ENCODE measurements around the gene ZMYM4.
"Not testable (repeated sequence)": the region's sequence is repeated elsewhere in the genome, so short reads cannot be mapped to it uniquely, and the experiment has no call there.

ZMYM4 gene

GRCh38 chr1:35367914-35368313, 99.4 kb downstream of the ZMYM4 start:
- Histone ChIP-seq H3K4me1 (ENCODE audit: insufficient read depth, low read length) (no peaks in the 10 kb centered on the region), H3K36me3 (ENCODE audit: insufficient read depth, low read length) (peaks cover 35% of the 10 kb centered on the region), H3K9me3 (ENCODE audit: low read length) (no peaks in the 10 kb centered on the region)

GRCh38 chr1:35369922-35370671, 101.6 kb downstream of the ZMYM4 start:
- peaks cover 24% of the 10 kb centered on the region for H3K36me3 ChIP-seq (ENCODE audit: insufficient read depth, low read length)
- no peaks in the 10 kb centered on the region for H3K4me1 ChIP-seq (ENCODE audit: insufficient read depth, low read length)
- H3K27me3 ChIP-seq (ENCODE audit: insufficient read depth, low read length) = no peaks in the 10 kb centered on the region
- H2AFZ ChIP-seq (ENCODE audit: low read depth, low read length) = no peak overlapping the region
- H3K9me3 ChIP-seq (ENCODE audit: low read length) = no peaks in the 10 kb centered on the region
- H3K4me3 ChIP-seq (ENCODE audit: low read length) = no peak overlapping the region

More at GRCh38 chr1:35367914-35368313, 99.4 kb downstream of the ZMYM4 start:
- no peak overlapping the region for H2AFZ ChIP-seq (ENCODE audit: low read depth, low read length)
- H3K4me3 ChIP-seq (ENCODE audit: low read length) = no peak overlapping the region
- no peaks in the 10 kb centered on the region for H3K27me3 ChIP-seq (ENCODE audit: insufficient read depth, low read length)

- no peaks in the 10 kb centered on the region for H3K4me1 ChIP-seq (ENCODE audit: insufficient read depth, low read length)
- H3K27me3 ChIP-seq (ENCODE audit: insufficient read depth, low read length) = no peaks in the 10 kb centered on the region
- peaks cover 22% of the 10 kb centered on the region for H3K36me3 ChIP-seq (ENCODE audit: insufficient read depth, low read length)
- H3K9me3 ChIP-seq (ENCODE audit: low read length) = no peaks in the 10 kb centered on the region
- H3K4me3 ChIP-seq (ENCODE audit: low read length) = no peak overlapping the region
- no peak overlapping the region for H2AFZ ChIP-seq (ENCODE audit: low read depth, low read length)
Measured at GRCh38 chr1:35371506-35371905, 103.0 kb downstream of the ZMYM4 start.

GRCh38 chr1:35377555-35377954, 109.0 kb downstream of the ZMYM4 start:
- Histone ChIP-seq H3K27me3 (ENCODE audit: insufficient read depth, low read length) (no peaks in the 10 kb centered on the region), H3K36me3 (ENCODE audit: insufficient read depth, low read length) (peaks cover 33% of the 10 kb centered on the region), H3K9me3 (ENCODE audit: low read length) (no peaks in the 10 kb centered on the region), H2AFZ (ENCODE audit: low read depth, low read length) (no peak overlapping the region), H3K4me1 (ENCODE audit: insufficient read depth, low read length) (no peaks in the 10 kb centered on the region), H3K4me3 (ENCODE audit: low read length) (no peak overlapping the region)

GRCh38 chr1:35379317-35380000, 111.0 kb downstream of the ZMYM4 start:
- Histone ChIP-seq H3K4me3 (ENCODE audit: low read length) (no peak overlapping the region), H3K4me1 (ENCODE audit: insufficient read depth, low read length) (no peaks in the 10 kb centered on the region), H2AFZ (ENCODE audit: low read depth, low read length) (no peak overlapping the region), H3K36me3 (ENCODE audit: insufficient read depth, low read length) (peaks cover 38% of the 10 kb centered on the region), H3K27me3 (ENCODE audit: insufficient read depth, low read length) (no peaks in the 10 kb centered on the region), H3K9me3 (ENCODE audit: low read length) (no peaks in the 10 kb centered on the region)

GRCh38 chr1:35380111-35380510, 111.6 kb downstream of the ZMYM4 start:
- not testable (repeated sequence) for H3K4me3 ChIP-seq (ENCODE audit: low read length); H3K4me1 ChIP-seq (ENCODE audit: insufficient read depth, low read length); H3K9me3 ChIP-seq (ENCODE audit: low read length); H2AFZ ChIP-seq (ENCODE audit: low read depth, low read length); H3K27me3 ChIP-seq (ENCODE audit: insufficient read depth, low read length)
- H3K36me3 ChIP-seq (ENCODE audit: insufficient read depth, low read length) = peaks cover 35% of the 10 kb centered on the region

- no peaks in the 10 kb centered on the region for H3K9me3 ChIP-seq (ENCODE audit: low read length)
- peaks cover 47% of the 10 kb centered on the region for H3K36me3 ChIP-seq (ENCODE audit: insufficient read depth, low read length)
- no peak overlapping the region for H3K4me3 ChIP-seq (ENCODE audit: low read length)
- no peak overlapping the region for H2AFZ ChIP-seq (ENCODE audit: low read depth, low read length)
- H3K4me1 ChIP-seq (ENCODE audit: insufficient read depth, low read length) = no peaks in the 10 kb centered on the region
- no peaks in the 10 kb centered on the region for H3K27me3 ChIP-seq (ENCODE audit: insufficient read depth, low read length)
Measured at GRCh38 chr1:35382107-35382506, 113.6 kb downstream of the ZMYM4 start.

GRCh38 chr1:35386290-35386689, 117.8 kb downstream of the ZMYM4 start:
- Histone ChIP-seq H3K27me3 (ENCODE audit: insufficient read depth, low read length) (no peaks in the 10 kb centered on the region), H3K9me3 (ENCODE audit: low read length) (no peaks in the 10 kb centered on the region), H3K4me1 (ENCODE audit: insufficient read depth, low read length) (no peaks in the 10 kb centered on the region), H2AFZ (ENCODE audit: low read depth, low read length) (no peak overlapping the region), H3K4me3 (ENCODE audit: low read length) (no peak overlapping the region), H3K36me3 (ENCODE audit: insufficient read depth, low read length) (peaks cover 62% of the 10 kb centered on the region)

GRCh38 chr1:35386959-35387358, 118.5 kb downstream of the ZMYM4 start:
- Histone ChIP-seq H3K4me3 (ENCODE audit: low read length) (no peak overlapping the region), H3K27me3 (ENCODE audit: insufficient read depth, low read length) (no peaks in the 10 kb centered on the region), H3K4me1 (ENCODE audit: insufficient read depth, low read length) (no peaks in the 10 kb centered on the region), H3K9me3 (ENCODE audit: low read length) (no peaks in the 10 kb centered on the region), H2AFZ (ENCODE audit: low read depth, low read length) (no peak overlapping the region), H3K36me3 (ENCODE audit: insufficient read depth, low read length) (peaks cover 63% of the 10 kb centered on the region)

GRCh38 chr1:35390600-35391494, 122.3 kb downstream of the ZMYM4 start:
- Histone ChIP-seq H3K27me3 (ENCODE audit: insufficient read depth, low read length) (no peaks in the 10 kb centered on the region), H3K4me1 (ENCODE audit: insufficient read depth, low read length) (no peaks in the 10 kb centered on the region), H3K4me3 (ENCODE audit: low read length) (no peak overlapping the region), H3K36me3 (ENCODE audit: insufficient read depth, low read length) (peaks cover 83% of the 10 kb centered on the region), H3K9me3 (ENCODE audit: low read length) (no peaks in the 10 kb centered on the region), H2AFZ (ENCODE audit: low read depth, low read length) (no peak overlapping the region)

- Histone ChIP-seq H3K27me3 (ENCODE audit: insufficient read depth, low read length) (no peaks in the 10 kb centered on the region), H2AFZ (ENCODE audit: low read depth, low read length) (no peak overlapping the region), H3K9me3 (ENCODE audit: low read length) (peaks cover 1% of the 10 kb centered on the region), H3K36me3 (ENCODE audit: insufficient read depth, low read length) (peaks cover 87% of the 10 kb centered on the region), H3K4me1 (ENCODE audit: insufficient read depth, low read length) (no peaks in the 10 kb centered on the region), H3K4me3 (ENCODE audit: low read length) (no peak overlapping the region)
Measured at GRCh38 chr1:35394386-35394785, 125.9 kb downstream of the ZMYM4 start.

GRCh38 chr1:35398739-35399138, 130.2 kb downstream of the ZMYM4 start:
- H2AFZ ChIP-seq (ENCODE audit: low read depth, low read length) = no peak overlapping the region
- H3K27me3 ChIP-seq (ENCODE audit: insufficient read depth, low read length) = no peaks in the 10 kb centered on the region
- H3K9me3 ChIP-seq (ENCODE audit: low read length) = peaks cover 15% of the 10 kb centered on the region
- H3K4me3 ChIP-seq (ENCODE audit: low read length) = no peak overlapping the region
- peaks cover 86% of the 10 kb centered on the region for H3K36me3 ChIP-seq (ENCODE audit: insufficient read depth, low read length)
- H3K4me1 ChIP-seq (ENCODE audit: insufficient read depth, low read length) = no peaks in the 10 kb centered on the region

- Histone ChIP-seq H3K27me3 (ENCODE audit: insufficient read depth, low read length) (no peaks in the 10 kb centered on the region), H3K4me1 (ENCODE audit: insufficient read depth, low read length) (no peaks in the 10 kb centered on the region), H2AFZ (ENCODE audit: low read depth, low read length) (no peak overlapping the region), H3K4me3 (ENCODE audit: low read length) (no peak overlapping the region), H3K9me3 (ENCODE audit: low read length) (peaks cover 15% of the 10 kb centered on the region), H3K36me3 (ENCODE audit: insufficient read depth, low read length) (peaks cover 81% of the 10 kb centered on the region)
Measured at GRCh38 chr1:35401049-35401448, 132.5 kb downstream of the ZMYM4 start.
